GM04503 (cell line): ENCODE measurements around the gene GRXCR1.

ENCODE experiments used
- DNase-seq: peaks from one replicate; pipeline ENCODE4 v3.0.0-alpha.2; 2012; ENCODE audit warnings: low read depth

Gene GRXCR1

DNA sequence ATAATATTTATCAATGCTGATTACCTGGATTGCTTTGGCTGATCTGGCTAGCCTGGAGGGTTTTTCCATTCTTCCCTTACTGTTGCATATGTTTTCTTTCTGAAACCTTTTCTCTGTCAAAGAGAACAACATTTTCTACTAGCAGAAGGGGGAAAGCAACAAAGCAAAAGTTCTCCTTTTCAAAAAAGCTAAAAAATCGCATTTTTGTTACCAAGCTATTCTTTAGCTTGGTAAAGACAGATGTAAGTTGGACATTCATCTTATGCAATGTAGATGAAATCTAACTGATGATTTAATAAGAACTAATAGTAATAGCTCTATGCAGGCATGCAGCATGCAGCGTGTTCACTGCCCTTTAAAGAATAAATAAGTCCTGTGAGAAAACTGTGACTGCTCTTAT is at the start of gene GRXCR1:
GRXCR1 (plus strand) TSS at position 301 of the 400 bp plus-strand sequence. CDS start 554 bp downstream, outside the sequence.
- DNase-seq = no peak

DNA sequence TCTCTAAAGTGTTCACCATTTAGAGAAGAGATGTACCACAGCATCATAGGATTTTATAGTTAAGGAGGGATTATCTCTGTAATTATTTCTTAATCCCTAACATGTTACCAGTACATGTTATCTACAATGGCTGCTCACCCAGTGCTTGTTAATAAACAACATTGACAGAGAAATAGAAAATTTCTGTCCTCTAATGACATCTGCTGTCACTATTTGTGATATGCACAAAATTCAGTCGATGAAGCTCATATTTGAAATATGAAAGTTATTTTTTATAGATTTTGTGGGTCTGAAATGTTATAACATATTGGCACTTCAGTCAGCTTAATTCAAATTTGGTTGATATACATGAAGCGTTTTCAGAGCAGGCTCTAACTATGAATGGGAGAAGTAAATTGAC is 48.8 kb upstream of the GRXCR1 start:
- no peak for DNase-seq

DNA sequence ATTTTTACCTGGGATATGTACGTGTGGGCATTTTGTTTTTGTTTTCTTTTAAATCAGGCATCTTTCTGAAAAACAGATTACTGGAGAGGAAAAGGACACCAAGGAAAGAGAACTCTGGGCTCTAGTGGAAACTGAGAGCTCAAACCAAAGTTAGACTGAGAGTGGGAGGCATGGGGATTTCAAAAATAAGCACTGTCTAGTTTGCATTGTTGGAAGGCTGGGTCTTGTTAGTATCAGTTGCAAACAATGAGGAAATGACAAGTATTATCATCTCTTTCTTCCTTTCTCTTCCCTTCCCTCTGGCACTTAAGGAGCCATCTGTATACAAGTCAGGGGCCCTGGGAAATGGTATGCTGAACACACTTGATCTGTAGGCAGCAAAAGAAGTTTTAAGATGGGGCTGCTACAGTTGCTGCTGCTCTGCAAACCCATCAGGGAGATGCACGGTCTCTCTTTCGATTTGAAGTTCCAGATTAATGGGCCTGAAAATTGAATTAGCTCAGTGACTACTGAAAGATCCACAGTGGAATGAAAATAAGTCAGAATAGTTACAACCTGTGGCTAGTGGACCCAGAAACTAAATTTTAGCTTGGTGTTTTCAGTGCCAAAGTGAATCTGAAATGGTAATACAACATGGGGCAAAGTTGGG is 48.0 kb upstream of the GRXCR1 start:
- DNase-seq = no peak

DNA sequence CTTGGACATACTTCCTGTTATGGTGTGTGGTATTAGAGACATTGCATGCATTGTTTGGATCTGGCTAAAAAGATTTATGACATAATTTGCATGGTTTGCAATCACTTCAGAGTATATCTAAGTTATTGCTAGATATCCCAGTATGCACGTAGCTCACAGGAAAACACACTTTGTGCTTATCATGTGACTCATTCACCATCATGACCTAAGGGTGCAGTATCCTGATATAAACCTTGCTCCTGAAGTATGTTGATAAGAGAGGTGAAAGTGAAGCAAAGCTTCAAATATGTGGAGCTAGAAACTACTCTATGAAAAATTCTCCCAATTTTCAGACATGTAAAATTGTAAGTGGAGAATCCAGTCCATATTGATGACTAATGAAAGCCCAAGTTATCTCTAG is 46.9 kb upstream of the GRXCR1 start:
- DNase-seq = no peak

DNA sequence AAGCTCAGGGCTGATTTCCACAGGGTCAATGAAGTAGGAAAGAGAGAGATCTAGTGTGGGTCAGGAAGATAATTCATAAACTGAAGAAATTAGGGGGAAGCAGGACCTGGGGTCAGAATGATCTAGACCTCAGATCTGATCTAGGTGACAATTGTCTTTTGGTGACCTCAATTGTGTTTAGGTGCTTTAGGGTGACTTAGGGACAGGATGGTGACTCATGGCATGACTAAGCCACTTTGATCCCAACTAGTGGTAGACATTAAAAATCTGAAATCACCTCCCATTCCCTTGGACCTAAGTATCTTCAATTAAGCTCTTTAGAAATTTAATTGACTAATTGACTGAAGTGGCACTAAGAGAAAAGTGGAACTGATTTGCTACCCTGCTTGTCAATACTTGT is 36.7 kb upstream of the GRXCR1 start:
- DNase-seq = no peak

DNA sequence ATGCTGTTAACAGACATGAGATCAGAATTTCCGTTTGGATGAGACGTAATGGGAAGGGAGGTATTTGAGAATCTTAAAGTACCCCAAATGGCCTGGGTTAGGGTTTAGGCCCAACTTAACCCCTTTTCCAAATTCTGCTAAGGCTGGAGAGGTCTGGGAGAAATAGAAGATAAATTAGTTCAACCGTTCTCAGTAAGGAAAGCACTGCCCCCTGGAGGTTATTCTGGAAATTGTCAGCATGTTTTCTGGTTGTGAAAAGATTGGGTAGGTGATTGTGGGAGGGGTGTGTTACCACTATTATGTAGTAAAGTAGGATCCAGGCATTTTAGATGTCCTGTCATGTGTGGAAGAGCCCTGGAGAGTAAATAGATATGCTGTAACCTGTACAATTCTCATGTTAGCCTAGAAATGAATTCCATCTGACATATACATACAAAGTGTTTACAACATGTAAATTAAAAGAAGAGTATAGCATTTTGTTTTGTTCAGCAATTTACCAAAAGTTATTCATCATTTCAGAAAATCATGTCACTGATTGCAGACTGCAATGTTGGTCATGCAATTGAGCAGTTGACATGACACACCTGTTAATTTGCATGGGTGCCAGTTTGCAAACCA is 26.8 kb upstream of the GRXCR1 start:
- DNase-seq = peak; percentile 11

DNA sequence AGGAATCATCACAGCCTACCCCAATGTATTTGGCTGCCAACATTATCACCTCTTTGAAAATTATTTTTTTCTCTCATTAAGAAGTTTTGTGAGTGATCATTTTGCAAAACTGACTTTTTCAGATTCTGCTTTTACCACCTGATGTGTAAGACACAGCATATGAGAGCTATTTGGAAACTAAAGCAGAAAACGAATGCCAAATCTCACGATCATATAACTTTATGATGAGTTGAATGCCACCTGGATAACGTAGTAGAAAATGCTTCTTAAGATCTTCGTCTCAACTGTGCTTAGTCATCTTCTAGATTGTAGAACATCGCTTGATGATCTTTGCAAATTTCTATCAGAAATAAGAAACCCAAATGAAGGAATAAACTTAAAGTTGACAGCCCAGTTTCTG is 21.3 kb upstream of the GRXCR1 start:
- no peak for DNase-seq

DNA sequence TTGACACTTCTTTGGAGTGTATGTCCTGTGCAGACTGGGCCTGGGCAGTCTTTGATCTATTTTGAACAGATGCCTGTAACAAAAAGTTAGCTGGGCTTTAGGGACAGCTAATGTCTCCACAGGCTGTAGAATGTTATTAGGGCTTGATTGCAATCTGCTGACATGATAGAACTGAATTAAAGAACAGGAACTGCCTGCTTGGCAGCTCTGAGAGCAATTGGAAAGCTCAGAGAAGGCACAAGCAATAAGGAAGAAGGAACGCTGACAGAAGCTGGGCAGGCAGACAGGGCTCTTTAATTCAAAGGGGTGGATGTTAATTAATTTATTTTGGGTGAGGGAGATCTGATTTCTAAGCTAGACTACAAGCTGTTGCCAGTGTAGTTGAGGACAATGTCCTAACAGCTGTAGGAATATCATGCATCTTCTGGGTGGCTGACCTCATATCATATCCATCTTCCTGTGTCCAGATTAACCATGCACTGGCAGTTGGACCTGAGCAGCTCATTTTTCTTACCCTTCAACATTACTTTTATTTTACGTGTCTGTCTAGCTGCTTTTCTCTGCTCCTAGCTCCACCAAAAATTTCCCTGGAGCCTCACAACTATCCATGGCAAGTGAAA is 20.7 kb upstream of the GRXCR1 start:
- DNase-seq = no peak

DNA sequence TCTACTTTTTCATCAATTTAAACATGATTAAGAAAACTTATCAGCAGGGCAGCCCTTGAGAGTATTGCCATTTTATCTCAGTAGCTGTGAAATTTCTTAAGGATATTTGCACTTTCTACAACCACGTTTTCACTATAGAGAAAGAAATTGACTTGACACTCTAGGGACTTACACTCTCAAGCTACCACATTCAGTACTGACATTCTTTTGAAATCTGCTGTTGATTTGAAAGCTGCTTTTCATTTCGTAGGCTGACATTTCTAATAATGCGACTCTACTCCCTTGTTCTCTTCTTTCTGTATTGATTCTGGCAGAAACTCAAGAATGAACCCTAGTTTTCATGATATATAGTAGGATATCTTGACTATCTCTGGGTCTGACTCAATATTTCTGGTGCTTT is 13.7 kb upstream of the GRXCR1 start:
- no peak for DNase-seq

DNA sequence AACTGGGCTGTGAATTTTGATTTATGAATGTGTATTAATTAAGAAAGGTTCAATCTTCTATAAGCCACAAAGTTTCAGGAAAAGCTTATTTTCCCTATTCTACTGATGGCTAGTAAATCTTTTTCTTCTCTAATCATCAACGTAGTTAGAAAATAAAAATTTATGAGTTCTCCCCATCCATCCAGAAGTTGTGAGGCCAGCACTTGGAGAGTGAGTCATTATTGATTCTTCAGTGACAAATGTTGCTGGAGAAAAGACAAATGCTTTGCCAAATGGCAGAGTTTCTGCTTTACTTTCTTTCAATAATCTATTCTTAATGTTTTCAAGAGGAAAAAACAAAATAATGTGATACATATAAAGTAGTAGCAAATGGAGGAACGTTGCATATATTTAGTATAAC is 11.3 kb upstream of the GRXCR1 start:
- no peak for DNase-seq

DNA sequence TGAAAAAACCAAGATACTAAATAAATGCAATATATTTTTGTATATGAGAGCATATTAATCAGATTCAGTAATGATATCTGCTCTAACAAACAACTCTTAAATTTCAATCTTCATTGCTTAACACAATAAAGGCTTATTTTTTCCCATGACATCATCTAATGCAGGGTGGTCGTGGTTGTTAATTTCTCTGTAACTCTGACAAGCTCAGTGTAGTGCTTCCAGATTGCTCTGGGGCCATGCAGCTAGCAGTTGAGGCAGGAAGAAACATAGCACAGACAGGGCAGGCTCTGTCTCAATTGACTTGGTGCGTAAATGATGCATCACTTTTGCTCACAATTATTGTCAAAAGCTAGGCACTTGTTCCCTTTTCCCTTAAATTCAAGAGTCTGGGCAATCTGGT is 869 bp upstream of the GRXCR1 start:
- DNase-seq = no peak

DNA sequence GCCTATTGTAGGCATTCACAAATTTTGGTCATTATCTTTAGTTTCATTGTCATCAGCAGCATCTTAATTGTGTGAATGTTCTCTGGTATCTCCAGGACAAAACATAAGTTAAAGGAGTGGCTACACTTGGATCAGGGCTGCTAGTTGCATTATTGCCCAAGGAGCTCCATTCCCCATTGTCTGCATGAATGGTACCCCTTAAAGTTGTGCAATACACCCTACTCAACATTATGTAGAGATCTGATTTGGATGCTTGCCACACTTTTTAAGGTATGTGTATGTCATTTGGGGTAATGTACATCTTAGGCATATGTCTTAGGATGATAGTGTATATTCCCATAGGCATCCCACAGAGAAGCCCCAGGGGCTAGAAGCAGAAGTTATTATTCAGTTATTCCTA is 2.9 kb downstream of the GRXCR1 start:
- DNase-seq = no peak

DNA sequence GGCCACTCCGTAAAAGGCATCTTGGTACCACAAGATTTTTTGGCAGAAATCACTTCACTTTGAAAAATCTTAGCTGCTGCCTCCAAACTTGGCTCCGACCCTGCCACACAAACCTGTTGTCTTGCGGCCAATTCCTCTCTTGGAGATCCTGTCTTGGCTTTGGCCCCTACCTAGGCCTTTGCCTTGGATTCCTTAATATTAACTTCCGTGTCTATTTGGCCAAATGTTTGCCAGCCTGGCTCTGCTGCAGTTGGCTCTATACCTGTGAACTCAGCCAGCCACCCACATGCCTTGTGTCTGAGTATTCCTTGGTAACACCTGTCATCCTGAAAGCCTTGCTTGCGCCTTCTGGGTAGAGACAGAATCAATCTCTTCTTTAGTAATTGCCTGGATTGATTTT is 12.5 kb downstream of the GRXCR1 start:
- DNase-seq = no peak

DNA sequence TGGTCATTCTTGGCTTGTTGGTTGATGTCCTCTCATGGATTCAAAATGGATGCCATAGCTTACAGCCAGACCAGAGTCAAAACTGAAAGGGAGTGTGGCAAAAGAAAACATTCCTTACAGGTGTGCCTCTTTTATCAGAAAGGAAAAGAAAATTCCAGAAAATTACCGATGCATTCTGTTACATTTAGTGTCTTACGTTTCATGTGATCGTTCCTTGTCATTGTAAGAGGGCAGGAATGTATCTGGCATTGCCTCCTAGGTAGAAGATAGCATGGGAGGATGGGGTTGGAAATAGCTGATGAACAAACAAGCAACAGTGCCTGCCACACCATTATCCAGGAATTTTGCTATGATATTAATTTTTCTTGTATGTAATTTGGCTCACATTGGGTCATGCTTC is 13.1 kb downstream of the GRXCR1 start:
- no peak for DNase-seq

DNA sequence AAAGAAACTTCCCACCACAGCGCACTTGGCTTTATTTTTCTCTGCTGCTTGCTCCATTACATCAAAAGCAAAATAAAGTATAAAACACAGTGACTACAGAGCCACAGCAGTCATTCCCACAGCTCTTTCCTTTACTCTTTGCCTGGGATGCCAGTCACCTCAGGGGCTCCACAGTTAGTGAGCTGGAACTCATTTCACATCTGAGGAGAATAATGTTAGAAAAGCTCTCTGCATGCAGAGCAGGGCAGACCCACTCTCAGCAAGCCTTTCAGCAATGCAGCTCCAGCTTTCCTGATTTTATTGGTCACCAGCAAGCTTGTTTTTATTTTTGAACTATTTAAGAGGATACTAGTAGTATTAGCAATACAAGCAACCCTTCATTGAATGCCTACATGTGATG is 13.8 kb downstream of the GRXCR1 start:
- DNase-seq = no peak

DNA sequence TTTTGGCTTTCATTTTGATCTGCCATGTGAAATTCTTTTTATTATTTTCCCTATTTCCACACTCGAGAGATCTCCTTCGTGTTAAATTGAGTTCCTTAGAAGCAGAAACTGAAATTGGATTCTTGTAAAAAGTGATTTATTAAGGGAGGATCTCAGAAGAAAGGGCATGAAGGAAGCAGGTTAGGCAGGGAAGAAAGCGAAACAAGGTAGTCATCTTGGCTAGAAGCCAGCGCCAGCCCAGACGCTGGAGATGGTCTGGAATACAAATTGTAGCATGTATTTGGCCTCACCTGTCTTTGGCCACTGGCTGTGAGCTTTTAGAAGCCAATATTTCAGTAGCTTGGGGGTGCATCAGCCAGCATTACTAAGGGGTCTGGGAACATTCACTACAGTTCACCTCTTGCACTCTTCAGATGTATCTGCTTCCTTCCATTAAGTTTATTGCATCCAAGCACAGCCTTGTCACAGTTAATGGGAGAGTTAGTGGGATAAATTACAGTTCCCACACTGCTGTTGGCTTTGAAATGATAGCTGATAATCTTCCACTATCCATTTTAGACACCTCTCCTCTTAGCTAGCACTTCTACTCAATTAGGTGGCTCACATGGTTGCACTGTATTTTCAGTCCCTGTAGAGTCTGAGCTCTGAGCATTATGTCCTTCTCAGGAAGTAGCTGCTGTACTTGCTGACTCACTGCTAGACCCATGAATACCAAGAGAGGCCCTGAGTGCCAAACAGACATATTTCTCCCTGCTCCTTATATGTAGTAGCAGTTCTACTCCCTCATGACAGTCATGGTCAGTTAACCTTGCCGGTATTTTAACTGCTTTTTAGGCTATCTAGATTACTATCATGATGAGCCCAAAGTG is 14.6 kb downstream of the GRXCR1 start:
- DNase-seq = no peak

DNA sequence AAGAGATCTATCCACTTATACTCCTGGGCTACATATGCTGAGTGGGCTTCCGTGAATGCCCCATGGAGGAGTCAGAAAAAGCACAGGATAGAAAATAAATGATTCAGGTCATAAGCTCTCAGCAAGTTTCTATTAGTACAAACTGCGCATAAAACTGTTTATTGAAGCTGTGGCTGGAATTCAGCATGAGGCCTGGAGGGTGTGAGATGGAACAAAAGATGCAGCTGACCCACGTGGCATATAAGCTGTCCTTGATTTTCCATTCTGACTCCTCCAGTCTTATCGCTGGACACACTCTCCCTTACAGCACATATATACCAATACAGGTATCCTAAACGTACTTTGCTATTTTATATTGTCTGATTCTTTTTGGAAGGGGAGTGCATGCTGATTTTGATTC is 17.9 kb downstream of the GRXCR1 start:
- DNase-seq = no peak

DNA sequence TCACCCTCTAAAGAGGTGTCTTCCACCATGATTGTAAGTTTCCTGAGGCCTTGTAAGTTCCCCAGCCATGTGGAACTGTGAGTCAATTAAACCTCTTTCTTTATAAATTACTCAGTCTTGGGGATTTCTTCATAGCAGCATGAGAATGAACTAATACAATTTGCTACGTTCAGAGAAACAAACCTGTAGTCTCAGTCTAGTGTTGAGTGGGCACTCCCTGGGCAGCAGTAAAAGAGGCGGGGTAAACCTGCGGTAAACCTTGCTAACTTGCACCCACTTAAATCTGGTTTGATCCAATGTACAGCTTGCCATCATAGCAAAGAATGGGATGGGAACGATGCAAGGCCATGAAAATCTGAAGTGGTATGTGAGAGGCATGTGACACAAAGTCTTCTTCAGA is 22.4 kb downstream of the GRXCR1 start:
- no peak for DNase-seq

DNA sequence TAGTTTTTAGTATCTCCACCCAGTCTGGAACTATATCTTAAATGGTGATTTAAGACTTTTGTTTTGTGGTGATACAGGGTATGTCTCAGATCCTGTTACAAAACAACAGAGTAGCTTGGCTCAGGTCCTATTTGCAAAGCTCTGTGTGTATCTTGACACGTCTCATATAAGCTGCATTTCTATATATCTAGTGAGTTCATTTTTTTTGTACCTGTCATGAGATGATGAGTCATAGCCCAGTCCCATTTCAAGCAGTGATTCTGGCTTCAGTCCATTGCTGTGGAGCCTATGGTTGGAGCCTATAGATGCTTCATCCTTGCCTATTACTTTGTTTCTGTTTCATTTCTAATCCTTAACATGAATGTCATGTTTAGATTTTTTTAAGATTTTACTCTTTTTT is 23.0 kb downstream of the GRXCR1 start:
- no peak for DNase-seq

DNA sequence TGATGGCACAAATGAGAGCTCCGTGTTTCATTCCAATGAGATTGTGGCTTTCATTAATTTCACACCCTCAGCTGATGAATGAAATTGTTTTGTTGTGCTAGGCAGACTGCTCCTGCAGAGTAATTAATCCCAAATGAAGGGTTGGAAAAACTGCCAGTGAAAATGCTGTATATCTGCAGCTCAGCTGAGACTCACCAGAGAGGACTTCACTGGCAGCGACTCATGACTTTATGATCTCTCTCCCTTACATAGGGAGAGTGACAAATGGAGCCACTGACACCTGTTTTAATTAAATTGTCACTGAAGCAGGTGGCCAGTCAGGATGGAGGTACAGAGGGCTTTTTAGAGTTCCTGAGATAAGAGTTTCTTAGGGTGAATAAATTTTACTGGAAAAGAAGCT is 24.8 kb downstream of the GRXCR1 start:
- no peak for DNase-seq

DNA sequence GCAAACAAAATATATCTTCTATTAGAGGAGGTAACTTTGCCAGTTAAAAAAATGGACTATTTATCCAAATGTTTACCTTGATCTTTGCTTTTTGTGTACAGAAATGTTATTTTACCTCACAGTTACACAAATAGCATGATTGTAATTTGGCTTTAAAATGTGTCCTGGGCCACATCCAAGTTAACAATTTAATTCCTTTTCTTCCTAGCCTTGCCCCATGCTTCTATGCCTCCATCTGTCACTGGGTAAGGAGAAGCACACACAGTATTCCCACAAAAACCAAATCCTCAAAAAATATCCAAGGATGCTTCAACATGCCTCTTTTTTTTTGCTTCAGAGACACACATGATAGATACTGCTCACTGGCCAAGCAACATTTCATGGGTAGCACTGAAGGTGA is 30.9 kb downstream of the GRXCR1 start:
- no peak for DNase-seq

DNA sequence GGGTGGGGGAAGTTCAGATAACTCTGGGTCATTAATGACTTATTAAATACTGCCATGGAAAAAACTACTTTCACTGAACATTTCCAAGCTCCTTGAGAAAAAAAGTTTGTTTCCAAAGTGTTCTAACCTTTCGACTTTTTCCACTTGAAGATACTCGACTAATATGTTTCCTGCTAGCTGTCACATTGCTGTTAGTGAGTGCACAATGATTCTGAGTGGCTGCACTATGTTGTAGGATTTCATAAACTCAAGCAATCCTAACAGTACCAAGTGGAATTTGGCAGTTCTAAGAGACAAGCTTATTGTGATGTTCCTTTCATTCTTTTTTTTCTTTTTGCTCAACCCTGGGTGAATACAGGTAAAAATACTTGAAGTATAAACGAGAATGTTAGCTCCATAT is 33.4 kb downstream of the GRXCR1 start:
- no peak for DNase-seq

DNA sequence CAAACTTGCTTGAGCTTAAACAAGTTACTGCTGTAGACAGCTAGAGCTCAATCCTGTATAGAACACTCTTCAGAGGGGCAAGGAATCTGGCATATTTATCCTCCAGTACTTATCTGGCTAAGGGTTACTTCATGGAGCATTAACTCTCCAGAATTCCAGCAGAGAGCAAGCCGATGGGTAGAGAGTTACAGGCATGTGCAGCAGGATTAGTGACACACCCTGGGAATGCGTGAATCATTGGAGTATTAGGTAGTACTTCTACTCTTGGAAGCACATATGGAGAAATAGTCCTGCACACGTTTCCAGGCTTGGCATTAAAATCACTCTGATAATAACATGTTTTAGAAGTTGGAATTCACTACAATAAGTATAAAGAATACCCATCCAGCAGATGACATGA is 35.4 kb downstream of the GRXCR1 start:
- DNase-seq = no peak
